Uterus (tissue), 2 donors: ENCODE data around the gene ECPAS.
"Not testable (repeated sequence)": the region's sequence is repeated elsewhere in the genome, so short reads cannot be mapped to it uniquely, and the experiment has no call there.

Source experiments
- CTCF ChIP-seq, 4 experiments: fragments of 200-600 bp in 2 of 4; fragments of 450-650 bp in 2 of 4; sonication (generic) in 2 of 4; IDR thresholded peaks; one replicate each; pipeline ENCODE4 v1.5.1; 2016 to 2019; ENCODE audit warnings: antibody characterized with exemption in 4 of 4, mild to moderate bottlenecking in 2 of 4, moderate library complexity in 1 of 4
- POLR2A ChIP-seq, 2 donors: fragments of 450-650 bp; IDR thresholded peaks; one replicate each; pipeline ENCODE4 v1.6.1; 2016; ENCODE audit warnings: antibody characterized with exemption in 2 of 2, mild to moderate bottlenecking in 1 of 2, moderate library complexity in 1 of 2

- TF ChIP-seq CTCF, POLR2A (IDR thresholded peaks at IDR 0.05): not testable (repeated sequence)
These were observed 82.7 kb downstream of the ECPAS start for GRCh38 chr9:111401486-111401885.
